GM21447 (cell line): ENCODE data around the gene CBX6.
A peak's percentile ranks its signal among the peaks of the same experiment; 100 is the strongest.

Source experiments
- ATAC-seq: cut with Tn5 transposase; IDR thresholded peaks from one replicate; pipeline ENCODE4 v1.9.1; 2021; ENCODE audit not compliant: unreplicated experiment

CBX6 gene

DNA sequence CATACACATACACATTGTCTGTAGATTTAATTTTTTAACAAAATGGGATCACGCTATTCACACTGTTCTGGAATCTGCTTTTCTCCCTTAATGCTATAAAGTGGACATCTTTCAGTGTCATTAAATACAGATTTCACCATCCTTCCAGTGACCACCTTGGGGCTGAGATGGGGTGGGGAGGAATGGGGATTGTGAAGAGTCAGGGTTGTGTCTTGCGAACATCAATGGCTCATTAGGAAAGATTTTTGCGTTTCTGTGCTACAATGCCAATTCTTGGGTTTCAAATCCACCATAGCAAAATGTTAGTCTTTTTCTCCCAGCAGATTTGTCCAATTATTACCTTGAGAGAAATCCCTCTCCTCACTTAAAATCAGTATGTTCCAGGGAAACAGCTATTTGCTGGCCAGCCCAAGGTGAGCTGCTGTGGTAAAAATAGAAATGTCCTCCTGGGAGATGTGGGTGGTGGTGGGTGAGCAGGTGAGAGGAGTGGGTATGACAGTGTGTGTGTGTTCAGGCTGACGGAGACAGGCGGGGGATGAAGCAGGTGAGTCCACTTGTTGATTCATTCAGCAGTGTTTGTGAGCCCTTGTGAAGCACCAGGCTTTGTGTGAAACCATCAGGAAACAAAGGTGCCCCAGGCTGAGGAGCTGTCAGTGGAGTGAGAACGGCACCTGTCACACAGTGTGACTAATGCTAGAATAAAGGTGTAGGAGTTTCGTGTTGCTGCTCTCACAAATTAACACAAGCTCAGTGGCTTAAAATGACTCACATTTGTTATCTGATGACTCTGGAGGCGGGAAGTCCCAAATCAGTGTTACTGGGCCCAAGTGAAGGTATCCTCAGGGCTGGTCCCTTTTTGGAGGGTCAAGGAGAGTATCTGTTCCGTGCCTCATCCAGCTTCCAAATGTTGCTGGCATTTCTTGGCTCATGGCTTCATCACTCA, 1.7 kb upstream of the CBX6 start:
- no peak for ATAC-seq

DNA sequence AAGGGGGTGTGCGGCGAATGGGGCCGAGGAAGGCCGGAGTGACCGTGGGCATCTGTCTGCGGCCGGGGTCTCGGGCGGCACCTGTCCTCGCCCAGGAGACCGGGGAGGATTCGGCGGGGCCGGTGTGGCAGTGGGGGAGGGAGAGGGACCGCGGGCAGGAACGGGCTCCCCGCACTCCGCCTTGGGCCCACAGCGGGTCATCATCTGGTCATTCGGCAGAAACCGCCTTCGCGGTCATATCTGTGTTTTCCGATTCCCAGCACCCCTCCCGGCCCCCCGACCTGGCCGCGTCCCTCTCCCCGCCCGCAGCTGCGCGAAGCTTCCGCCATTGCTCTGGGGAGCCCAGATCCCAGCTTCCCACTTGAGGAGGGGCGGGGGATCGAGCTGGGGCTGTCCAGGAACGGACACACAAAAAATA, 824 bp upstream of the CBX6 start:
- ATAC-seq, result no peak

DNA sequence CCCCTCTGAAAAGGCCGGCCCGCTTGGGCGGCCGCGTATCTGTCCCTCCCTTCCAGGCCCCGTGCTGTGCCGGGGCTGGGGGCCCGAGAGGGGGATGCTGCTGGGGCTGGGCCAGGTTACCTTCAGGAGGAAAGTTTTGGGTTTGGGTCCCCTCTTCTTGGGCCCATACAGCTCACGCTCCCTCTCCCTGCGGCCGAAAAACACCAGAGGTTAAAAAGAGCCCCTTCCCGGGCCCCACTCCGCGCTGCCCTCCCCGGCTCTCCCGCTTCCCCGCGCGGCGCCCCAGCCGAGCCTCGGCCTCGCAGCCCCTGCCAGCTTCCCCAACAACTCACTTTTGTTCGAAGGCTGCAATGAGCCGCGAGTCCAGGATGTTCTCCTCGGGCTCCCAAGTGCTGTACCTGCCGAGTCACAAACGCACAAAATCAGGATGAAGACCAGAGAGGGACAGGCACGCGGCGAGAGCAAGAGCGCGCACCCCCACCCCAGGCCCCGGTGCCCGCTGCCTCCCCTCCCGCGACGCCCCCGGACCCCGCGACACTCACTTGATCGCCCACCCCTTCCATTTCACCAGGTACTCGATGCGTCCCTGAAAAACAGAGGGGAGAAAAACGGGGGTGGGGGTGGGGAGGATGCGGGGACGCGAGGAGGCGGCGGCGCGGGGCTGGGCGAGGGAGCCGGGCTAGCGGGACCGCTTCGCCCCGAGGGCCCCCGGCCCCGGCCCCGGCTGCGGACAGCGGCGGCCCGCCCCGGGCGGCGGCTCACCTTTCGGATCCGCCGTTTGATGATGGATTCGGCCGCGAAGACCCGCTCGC, 450 bp downstream of the CBX6 start:
- ATAC-seq, result peak; percentile 11

DNA sequence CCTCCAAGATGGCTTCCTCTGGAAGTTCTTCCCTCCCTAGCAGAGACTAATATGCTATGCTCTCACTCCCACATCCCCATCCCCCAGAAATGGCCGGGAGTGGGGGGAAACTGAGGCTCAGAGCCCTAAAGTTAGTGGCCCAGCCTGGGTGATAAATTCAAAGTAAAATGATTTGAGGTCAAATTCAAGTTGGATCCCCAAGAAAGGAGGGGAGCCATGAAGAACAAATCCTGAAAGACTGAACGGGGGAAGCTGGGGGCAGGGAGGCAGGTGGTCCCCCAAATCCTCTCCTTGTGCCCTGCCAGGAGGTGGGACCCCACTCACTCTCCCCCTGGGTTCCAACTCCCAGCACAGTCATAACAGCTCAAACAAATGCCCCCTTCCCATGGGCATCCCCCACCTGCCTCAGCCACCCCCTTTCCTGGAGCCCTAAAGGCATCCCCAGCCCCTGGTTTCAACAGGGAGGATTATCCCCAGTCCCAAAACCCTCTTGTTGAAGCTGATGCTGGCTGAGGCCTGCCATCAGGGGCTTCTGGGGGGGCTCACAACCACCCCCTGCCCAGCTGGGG, 1.1 kb downstream of the CBX6 start:
- no peak for ATAC-seq

DNA sequence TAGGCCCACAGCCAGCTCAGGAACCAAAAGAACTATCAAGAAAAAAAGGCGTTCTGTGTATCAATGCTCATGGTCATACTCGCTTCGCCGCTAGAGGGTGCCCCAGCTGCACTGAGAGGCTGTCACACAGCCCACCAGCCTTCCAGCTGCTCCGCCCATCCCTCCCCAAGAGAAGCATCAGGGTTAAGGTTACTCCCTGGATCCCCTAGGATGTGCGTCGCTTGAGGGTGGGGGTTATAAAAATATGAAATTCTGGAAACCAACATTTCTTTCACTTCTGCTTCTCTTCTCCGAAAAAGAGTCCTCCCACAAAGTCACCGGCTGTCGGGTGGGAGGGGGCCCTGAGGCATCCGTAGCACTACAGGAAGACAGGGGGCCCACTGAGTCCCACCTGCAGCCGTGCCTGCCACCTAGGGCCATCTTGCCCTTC, 1.7 kb downstream of the CBX6 start:
- ATAC-seq, result no peak

DNA sequence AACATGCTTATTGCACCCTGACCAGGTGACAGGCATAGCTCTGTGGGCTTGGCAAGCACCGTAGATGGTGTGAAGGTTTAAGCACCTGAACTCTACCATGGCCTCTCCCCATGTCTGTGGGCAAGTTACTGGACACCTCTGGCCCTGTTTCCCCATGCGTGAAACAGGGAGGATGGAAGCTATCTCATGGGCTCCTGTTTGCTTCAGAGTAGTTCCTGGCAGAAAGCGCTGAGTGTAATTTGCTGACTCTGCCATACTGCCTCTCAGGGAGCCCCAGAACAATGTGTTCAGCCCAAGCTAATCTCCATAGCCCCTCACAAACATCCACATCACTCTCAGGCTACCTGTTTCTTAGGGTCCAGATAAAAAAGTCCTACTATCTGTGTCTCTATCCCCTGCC, 2.4 kb downstream of the CBX6 start:
- ATAC-seq, result no peak

DNA sequence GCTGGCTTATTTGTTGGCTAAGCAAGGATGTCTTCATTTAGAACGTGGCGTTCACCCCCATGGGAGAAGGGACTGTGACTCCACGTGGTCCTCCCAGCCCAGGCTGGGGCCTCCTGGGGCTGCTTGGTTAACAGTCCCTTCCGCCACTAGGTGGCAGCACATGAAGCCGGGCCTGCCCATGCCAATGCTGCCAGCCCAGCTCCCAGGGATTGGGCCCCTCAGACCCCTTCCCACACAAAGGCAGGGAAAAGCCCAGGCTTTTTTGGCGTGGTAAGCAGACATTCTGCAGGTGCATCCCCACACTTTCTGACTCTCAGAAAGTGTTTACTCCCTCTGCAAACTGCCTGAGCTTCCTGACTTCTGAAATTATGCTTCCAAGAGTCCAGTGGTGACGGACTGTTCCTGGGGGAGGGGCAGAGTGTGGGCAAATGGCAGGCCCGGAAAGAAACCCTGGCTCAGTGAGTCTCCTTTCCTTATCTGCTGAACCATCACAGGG, 3.1 kb downstream of the CBX6 start:
- no peak for ATAC-seq

DNA sequence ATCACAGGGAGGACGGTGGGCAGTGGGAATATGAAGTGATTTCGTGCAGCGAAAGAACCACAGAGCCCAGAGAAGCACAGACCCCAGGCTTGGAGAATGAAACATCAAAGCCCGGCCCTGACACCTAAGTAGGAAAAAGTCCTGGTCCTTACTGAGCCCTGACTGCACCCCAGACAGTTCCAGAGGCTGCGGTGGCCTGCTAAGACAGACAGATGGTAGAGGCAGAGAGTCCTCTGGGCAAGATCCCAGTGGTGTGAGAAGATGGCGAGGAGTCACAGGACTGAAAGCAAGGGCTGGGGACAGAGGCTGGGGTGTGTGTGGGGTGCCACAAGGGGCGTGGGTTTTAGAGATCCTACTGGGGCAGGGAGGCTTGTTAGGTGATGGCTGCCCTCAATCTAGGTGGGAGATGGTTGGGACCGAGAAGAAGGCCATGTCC, 3.7 kb downstream of the CBX6 start:
- ATAC-seq, result no peak

DNA sequence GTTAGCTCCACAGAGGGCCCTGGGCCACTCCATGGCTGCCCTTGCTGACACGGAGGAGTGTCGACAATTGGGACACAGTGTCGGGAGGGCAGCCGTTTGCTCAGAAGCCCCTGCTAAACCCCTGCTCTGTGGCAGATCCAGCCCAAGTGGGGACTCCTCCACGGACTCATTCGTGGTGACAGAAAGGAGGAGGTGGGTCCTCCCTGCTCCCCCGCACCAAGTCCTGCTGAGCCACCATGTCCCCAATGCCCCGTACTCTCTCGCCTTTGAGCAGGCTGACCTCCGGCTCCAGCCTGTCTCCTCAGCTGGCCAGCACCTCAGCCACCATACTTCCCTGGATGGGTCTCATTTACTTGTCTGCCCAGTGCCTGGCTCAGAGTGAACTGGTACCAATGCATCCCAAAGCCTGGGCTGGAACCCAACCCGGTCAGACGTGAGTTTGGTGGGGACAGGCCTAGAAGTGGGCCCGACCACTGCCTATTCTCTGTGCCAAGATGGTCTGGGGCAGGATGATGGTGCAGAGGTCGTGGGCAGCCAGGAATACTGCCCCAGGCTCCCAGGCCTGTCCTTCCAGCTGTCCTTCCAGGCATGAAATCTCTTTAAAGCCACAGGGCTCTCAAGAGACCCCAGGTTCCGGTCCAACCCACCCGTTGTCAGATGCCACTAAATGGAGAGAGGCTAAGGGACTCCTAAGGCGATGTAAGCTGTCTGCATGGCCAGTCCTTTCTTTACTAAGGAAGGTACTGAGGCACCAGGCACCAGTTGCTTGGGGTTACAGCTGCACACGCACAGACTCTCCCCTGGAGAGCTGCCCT, 4.3 kb downstream of the CBX6 start:
- ATAC-seq, result no peak

DNA sequence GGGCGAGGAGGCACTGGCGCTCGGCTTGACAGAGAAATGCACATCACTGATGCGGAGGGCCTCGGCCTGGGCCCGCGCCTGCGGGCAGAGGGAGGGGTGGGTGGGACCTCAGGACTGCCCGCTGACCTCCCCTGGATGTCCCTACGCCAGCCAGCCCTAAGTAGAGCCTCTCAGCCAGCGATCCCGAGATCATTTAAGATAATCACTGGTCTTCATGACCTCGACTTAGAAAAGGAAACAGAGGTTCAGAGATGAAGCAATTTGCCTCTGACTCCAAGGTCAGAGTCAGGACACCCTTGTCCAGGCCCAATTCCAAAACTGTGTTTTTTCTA, 4.9 kb downstream of the CBX6 start:
- ATAC-seq, result no peak

DNA sequence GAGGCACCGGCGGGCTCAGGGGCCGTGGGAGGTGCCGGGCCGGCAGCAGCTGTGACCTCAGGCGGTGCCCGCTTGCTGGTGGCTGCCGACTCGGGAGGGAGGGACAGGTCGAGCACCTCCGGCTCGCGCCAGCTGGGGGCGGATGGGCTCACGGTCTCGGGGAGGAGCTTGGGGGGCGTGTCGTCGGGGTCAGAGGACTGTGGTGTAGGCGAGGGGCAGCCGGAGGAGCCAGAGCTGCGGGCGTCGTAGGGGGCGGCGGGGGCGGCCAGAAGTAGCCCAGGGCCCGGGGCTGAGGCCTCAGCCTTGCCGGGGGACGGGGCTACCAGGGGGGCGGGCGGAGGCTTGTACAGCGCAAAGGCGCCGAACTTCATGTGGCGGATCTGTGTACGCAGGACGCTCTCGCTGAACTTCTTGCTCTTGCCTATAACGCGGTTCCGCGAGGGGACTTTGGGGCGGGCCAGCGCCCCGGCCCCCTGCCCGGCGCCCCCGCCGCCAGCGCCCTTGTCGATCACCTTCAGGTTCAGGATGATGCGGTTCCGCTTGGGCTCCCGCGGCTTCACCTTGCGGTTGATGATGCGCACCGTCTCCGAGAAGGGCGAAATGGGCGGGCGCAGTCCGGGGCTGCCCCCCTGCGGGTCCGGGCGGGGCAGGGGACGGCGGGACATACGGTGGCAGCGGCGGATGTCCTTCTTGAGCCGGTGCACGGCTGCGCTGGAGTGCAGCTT, 5.5 kb downstream of the CBX6 start:
- ATAC-seq, result no peak

DNA sequence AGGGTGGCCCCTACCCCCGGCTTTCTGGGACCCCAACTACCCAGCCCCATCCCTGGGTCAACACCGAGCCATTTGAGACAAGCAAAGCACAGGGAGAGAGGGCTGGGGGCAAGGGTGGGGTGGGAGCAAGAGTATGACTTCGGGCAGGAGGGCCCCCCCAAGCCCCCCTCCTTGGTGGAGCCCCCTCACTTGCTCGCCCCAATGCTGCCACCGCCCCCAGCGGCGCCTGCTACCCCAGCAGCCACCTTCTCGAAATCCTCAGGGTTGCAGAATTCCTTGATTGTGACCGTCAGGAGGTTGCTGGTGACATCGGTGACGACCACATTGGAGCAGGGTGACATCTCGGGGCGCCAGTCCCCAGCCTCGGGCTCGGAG, 6.0 kb downstream of the CBX6 start:
- no peak for ATAC-seq

DNA sequence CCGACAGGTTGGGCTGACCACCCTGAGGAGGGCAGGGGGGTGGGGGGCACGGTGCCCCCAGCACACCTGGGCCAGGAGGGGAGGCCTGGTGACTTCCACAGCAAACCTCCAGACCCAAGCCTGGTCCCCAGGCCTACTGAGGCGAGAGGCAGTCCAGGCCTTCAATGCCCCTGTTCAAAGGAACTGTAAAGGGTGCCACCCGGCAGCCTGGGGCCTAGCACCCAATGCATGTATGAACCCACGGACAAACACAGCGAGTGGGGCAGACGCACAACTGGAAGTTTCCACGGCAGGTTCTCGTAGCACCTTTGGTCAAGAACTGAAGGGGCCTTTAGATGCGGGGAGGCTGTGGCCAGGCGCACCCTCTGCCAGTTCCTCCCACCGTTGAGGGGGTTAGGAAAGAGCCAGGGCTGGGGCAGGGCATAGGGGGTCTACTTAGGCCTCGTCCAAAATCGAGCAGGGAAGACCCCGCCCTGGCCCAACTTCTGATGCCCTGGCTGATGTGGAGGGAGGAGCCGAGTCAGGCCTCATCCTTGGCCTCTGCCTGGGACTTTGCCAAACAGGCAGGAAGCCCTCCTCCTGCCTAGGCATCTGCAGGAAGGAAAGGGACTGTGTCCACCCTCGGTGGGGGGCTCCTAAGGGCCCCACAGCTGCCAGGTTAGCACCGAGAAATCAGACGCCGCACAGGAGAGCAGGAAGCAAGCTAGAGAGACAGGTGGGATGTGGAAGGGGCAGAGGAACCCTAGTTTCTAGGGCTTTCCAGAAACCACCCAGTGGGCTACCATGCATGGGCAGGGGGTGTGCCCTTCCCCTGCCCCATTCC, 6.6 kb downstream of the CBX6 start:
- no peak for ATAC-seq

DNA sequence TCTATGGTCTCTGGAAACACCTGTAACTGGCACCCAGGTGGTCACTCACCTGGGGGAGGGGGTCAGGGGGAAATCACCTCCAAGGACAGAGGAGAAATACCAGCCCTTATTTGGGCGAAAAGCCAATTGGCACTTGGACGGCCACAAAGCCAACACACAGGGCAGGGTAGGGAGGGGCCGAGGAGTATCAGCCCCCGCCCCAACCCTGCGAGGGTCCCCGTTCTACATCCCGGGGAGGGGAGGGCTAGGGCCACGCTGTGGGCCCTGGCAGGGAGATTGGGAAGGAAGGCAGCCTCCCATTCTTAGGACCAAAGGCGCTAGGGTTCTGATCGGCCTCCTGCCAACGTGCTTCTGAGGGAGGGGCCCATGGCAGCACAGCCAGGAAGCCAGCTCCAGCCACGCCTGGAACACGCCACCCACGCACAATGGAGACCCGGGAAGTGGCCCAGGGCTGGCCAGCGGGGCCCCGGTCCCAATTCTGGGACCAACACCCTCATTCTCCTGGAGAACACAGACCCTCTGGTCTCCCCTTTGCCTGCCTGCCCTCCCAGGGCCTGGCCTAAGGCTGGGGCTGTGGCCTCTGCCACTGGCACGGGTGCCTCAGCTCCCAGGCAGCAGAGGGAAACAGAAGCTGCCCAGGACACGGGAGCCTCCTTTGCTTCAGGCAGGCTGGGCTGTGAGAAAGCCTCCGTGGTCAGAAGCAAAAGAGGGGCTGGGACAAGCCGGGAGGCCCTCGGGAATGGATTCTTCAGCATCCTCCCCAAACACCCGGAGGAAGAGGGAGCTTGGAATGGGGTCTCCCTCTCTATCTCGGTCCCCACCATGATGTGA, 7.4 kb downstream of the CBX6 start:
- no peak for ATAC-seq

DNA sequence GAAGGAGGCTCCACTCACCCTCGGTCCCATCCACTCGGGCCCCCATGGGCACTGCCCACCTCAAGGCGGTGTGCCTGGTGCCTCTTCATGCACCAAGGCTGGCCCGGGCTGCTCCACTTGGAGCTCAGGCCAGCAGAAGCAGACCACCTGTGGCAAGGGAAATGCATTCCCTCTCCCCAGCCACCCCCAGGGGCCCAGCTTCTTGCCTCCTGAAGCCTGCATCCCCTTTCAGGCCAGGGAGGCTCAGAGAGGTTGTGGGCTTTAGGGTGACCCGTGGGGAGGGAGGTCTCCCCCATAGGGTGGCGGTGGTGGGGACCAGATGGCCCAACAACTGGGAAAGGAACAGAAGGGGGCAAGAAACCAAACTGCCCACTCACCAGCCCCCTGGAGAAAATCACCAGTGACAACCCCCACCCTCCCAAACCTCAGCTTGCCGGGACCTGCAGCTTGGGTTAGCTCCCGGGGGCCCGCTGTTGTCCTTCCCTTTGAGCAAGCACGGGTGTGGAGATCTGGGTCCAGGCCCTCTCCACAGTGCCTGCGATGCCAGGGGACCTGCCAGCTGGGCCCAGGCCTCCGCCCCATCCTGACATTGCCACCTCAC, 8.4 kb downstream of the CBX6 start:
- ATAC-seq, result no peak

DNA sequence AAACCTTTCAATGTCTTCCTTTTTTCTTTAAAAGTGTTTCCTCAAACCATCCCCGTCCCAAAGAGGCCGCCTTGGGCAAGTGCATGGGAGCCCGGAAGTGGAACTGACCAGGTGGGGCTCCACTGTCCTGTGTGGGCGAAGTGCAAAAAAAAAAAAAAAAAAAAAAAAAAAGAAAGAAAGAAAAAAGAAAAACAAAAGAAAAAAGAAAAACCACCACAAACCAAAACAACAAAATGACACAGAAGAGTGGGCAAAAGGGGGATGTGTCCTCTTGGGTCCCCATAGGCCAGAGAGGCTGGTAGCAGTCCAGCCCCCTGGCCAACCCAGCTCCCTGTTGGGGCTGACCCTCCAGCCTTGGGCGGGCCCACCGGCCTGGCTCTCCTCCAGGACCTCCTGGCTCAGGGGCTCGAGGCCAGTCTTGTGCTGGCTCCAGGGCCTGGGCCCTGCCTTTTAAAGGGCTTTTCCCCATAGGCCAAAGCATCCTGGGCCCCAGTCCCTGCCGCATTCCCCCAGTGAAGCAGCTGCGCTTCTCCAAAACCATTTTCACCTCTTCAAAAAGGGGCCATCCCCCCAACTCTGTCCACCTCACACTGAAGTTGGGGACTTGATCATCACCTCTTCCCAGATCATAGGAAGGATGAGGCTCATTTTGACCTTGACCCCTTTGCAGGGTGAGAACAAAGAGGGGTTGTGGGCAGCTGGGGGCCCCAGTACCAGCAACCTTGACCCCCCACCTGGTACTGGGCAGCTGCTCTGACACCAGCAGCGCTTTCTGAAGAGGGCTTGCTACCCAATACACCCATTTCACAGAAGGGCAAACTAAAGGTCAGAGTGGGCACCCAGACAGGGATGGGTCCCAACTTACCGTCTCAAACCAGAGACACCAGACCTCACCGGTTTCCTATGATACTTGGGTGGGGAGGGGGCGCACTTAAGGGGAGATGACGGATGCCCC, 9.4 kb downstream of the CBX6 start:
- ATAC-seq, result no peak

DNA sequence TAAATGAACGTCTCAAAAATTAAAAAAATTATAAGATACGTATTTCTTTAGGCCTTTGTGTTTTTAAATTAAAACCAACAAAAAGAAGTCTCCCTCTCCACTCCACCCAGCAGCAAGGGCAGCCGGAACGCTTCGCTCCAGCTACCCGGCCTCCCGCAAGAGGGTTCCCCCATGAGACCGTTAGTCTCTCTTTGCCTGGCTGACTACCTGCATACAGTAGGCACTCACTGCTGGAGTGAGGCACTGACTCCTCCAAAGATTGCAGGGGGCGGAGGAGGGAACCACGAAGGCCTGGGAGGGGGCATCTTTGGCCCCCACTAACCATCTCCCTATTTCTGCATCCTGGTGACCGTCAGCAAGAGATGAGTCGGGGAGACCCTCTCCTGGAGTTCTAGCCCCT, 10.1 kb downstream of the CBX6 start:
- no peak for ATAC-seq
